K562 (cell line): ENCODE data around the gene LIN28B. TPM values are rescaled to one million over a fixed set of nuclear protein-coding genes. Genes with fewer than 3 reads are reported as not detected.
A peak's percentile ranks its signal among the peaks of the same experiment; 100 is the strongest.

ENCODE experiments used
- ATAC-seq: fragments of 200-7000 bp; cut with Tn5 transposase; 3 replicates; pipeline ENCODE4 v1.9.1; 2020; ENCODE audit warnings: moderate library complexity
- BruUV-seq: library from RNA; stranded (reverse); fragments of 400-500 nt; replicated peaks from 2 replicates; lab custom pipeline; 2021; lab: Mats Ljungman, UMichigan
- CTCF ChIA-PET: fragments of 300-600 bp; formaldehyde crosslinking; extraction: SDS; loops from one replicate; lab custom pipeline; 2021; ENCODE audit warnings: low intra/inter-chr PET ratio; lab: Yijun Ruan, JAX
- POLR2A ChIA-PET: fragments of 300-600, 350-650 bp; sonication (Branson Sonifier 250); formaldehyde crosslinking; extraction: SDS; loops from one replicate; lab custom pipeline; 2021; ENCODE audit warnings: antibody characterized with exemption, inconsistent platforms; lab: Yijun Ruan, JAX
- DNase-seq, 4 experiments: peaks; one replicate each; pipeline versions ENCODE4 v3.0.0 to v3.0.0-alpha.2; 2011 to 2018; ENCODE audit warnings: low spot score in 3 of 4, mixed read lengths in 3 of 4; ENCODE audit errors: extremely low read depth in 1 of 4
- FAIRE-seq: peaks from 2 replicates; lab custom pipeline; 2011; peaks lifted over from hg19 to GRCh38; lab: Jason Lieb, UNC
- H2AFZ ChIP-seq: 2 replicates; pipeline ENCODE4 v1.6.0; 2011; ENCODE audit warnings: low read depth, low read length, control low read depth, inconsistent platforms
- H3K27ac ChIP-seq: fragments of 200-600 bp; 3 replicates; pipeline ENCODE4 v1.8.0; 2011; ENCODE audit warnings: low read depth, mild to moderate bottlenecking, control low read depth, inconsistent platforms, low read length, moderate library complexity, mixed read lengths; ENCODE audit errors: extremely low read depth
- H3K27me3 ChIP-seq, 2 experiments: fragments of 300-600 bp in 1 of 2; 2 replicates in 1 of 2; 3 replicates in 1 of 2; pipeline versions ENCODE4 v1.6.0 to v1.8.0; 2011; ENCODE audit warnings: inconsistent platforms in 2 of 2, low read length in 2 of 2, mild to moderate bottlenecking in 1 of 2, mixed read lengths in 1 of 2, moderate library complexity in 1 of 2; ENCODE audit not compliant: control insufficient read depth in 2 of 2, insufficient read depth in 2 of 2
- H3K36me3 ChIP-seq: fragments of 300-600 bp; 3 replicates; pipeline ENCODE4 v1.8.0; 2011; ENCODE audit warnings: mild to moderate bottlenecking, low read length, inconsistent platforms; ENCODE audit not compliant: control insufficient read depth, insufficient read depth
- H3K4me1 ChIP-seq, 2 experiments: fragments of 200-600 bp in 1 of 2; replicated peaks in 1 of 2; 2 replicates in 1 of 2; 3 replicates in 1 of 2; pipeline versions ENCODE4 v1.5.1 to v1.8.0; 2011; ENCODE audit warnings: inconsistent platforms in 2 of 2, low read length in 2 of 2, mild to moderate bottlenecking in 1 of 2, mixed read lengths in 1 of 2, moderate library complexity in 1 of 2; ENCODE audit not compliant: control insufficient read depth in 2 of 2, insufficient read depth in 2 of 2
- H3K4me2 ChIP-seq: 2 replicates; pipeline ENCODE4 v1.6.1; 2011; ENCODE audit warnings: low read length, control low read depth, inconsistent platforms, mixed read lengths; ENCODE audit not compliant: insufficient read depth
- H3K4me3 ChIP-seq: fragments of 200-600 bp; sonication (generic), shearing (Covaris generic); 2 replicates; pipeline ENCODE4 v1.5.1; 2016; ENCODE audit warnings: control low read depth, inconsistent platforms
- H3K79me2 ChIP-seq: fragments of 200-600 bp; 3 replicates; pipeline ENCODE4 v1.8.0; 2011; ENCODE audit warnings: low read length, inconsistent platforms; ENCODE audit not compliant: control insufficient read depth, insufficient read depth
- H3K9ac ChIP-seq, 2 experiments: 2 replicates each; pipeline versions ENCODE4 v1.6.0 to v1.6.1; 2011; ENCODE audit warnings: low read depth in 2 of 2, low read length in 2 of 2, control low read depth in 1 of 2, inconsistent platforms in 1 of 2, mild to moderate bottlenecking in 1 of 2, mixed read lengths in 1 of 2; ENCODE audit not compliant: insufficient read depth in 1 of 2
- H3K9me1 ChIP-seq: one replicate; pipeline ENCODE4 v1.6.0; 2011; ENCODE audit warnings: inconsistent platforms, mild to moderate bottlenecking, low read length, moderate library complexity; ENCODE audit not compliant: control insufficient read depth, insufficient read depth
- H3K9me3 ChIP-seq: replicated peaks from 2 replicates; pipeline ENCODE4 v1.5.1; 2011; ENCODE audit warnings: low read depth, low read length, inconsistent platforms; ENCODE audit not compliant: control insufficient read depth, insufficient read depth
- H4K20me1 ChIP-seq: replicated peaks from 2 replicates; pipeline ENCODE4 v1.6.1; 2011; ENCODE audit warnings: low read length, inconsistent platforms, mixed read lengths; ENCODE audit not compliant: control insufficient read depth, insufficient read depth
- ADNP ChIP-seq: fragments of 200-800 bp; sonication (Bioruptor generic); IDR thresholded peaks from 2 replicates; pipeline ENCODE4 v1.6.1; 2016; ENCODE audit warnings: missing genetic modification characterization, missing compliant biosample characterization
- BACH1 ChIP-seq: fragments of 200-800 bp; sonication (Bioruptor generic); IDR thresholded peaks from 2 replicates; pipeline ENCODE4 v1.6.1; 2016; ENCODE audit warnings: missing genetic modification characterization, missing compliant biosample characterization
- BRF1 ChIP-seq: IDR thresholded peaks from 3 replicates; pipeline ENCODE4 v1.6.1; 2011; ENCODE audit warnings: borderline replicate concordance, mild to moderate bottlenecking; ENCODE audit not compliant: insufficient read length; ENCODE audit errors: extremely low read depth
- CBX1 ChIP-seq: sonication (generic); IDR thresholded peaks from 2 replicates; pipeline ENCODE4 v1.6.1; 2016; ENCODE audit warnings: antibody characterized with exemption, low read depth, mild to moderate bottlenecking
- CHD1 ChIP-seq: fragments of 200-600 bp; sonication (generic); IDR thresholded peaks from one replicate; pipeline ENCODE4 v1.6.1; 2012; ENCODE audit warnings: mild to moderate bottlenecking, moderate library complexity, low read length, inconsistent platforms
- DPF2 ChIP-seq: fragments of 450-650 bp; IDR thresholded peaks from 2 replicates; pipeline ENCODE4 v1.6.1; 2016
- EP300 ChIP-seq: IDR thresholded peaks from 2 replicates; pipeline ENCODE4 v1.6.1; 2012; ENCODE audit warnings: low read length, improper control_type of control experiment
- FOXA3 ChIP-seq, 2 experiments: fragments of 450-650 bp in 1 of 2; sonication (generic) in 1 of 2; formaldehyde crosslinking; IDR thresholded peaks in 1 of 2; conservative IDR thresholded peaks in 1 of 2; 2 replicates each; pipeline versions ENCODE4 v1.4.0 to v1.8.0; 2020 to 2022; ENCODE audit warnings: mild to moderate bottlenecking in 2 of 2, missing genetic modification reagents in 1 of 2
- GATA2 ChIP-seq: sonication (generic); formaldehyde crosslinking; IDR thresholded peaks from 2 replicates; pipeline ENCODE4 v1.4.0; 2020; ENCODE audit warnings: mild to moderate bottlenecking, missing genetic modification reagents
- JUN ChIP-seq, 2 experiments: sonication (generic) in 1 of 2; formaldehyde crosslinking in 1 of 2; IDR thresholded peaks; 2 replicates each; pipeline versions ENCODE4 v1.6.1 to v1.8.0; 2012 to 2022; ENCODE audit warnings: borderline replicate concordance in 2 of 2, mild to moderate bottlenecking in 2 of 2, improper control_type of control experiment in 1 of 2, low read depth in 1 of 2, low read length in 1 of 2, missing genetic modification reagents in 1 of 2
- KAT8 ChIP-seq: fragments of 450-650 bp; IDR thresholded peaks from 2 replicates; pipeline ENCODE4 v1.6.1; 2016; ENCODE audit warnings: low read depth, mild to moderate bottlenecking
- MLLT1 ChIP-seq, 2 experiments: fragments of 450-650 bp; IDR thresholded peaks; 2 replicates each; pipeline ENCODE4 v1.6.1; 2016
- NRF1 ChIP-seq, 2 experiments: fragments of 450-650 bp; IDR thresholded peaks in 1 of 2; conservative IDR thresholded peaks in 1 of 2; 2 replicates each; pipeline ENCODE4 v1.6.1; 2014; ENCODE audit warnings: mild to moderate bottlenecking in 2 of 2
- SAFB ChIP-seq: fragments of 200-400 bp; formaldehyde crosslinking; IDR thresholded peaks from 2 replicates; pipeline ENCODE4 v1.6.1; 2017; ENCODE audit warnings: low read depth, low read length, borderline replicate concordance
- TAL1 ChIP-seq: fragments of 450-650 bp; IDR thresholded peaks from 2 replicates; pipeline ENCODE4 v1.6.1; 2016; ENCODE audit warnings: mild to moderate bottlenecking
- ZNF224 ChIP-seq: sonication (generic); formaldehyde crosslinking; IDR thresholded peaks from 2 replicates; pipeline ENCODE4 v1.8.0; 2022; ENCODE audit warnings: mild to moderate bottlenecking, missing genetic modification reagents
- ZNF395 ChIP-seq: fragments of 200-800 bp; sonication (Bioruptor generic); IDR thresholded peaks from 2 replicates; pipeline ENCODE4 v1.6.1; 2017; ENCODE audit warnings: missing genetic modification characterization, missing compliant biosample characterization
- ZNF583 ChIP-seq: fragments of 250-450 bp; sonication (Bioruptor Pico); IDR thresholded peaks from 2 replicates; pipeline ENCODE4 v1.4.0; 2020
- ZNF717 ChIP-seq: fragments of 250-450 bp; sonication (Bioruptor Pico); IDR thresholded peaks from 2 replicates; pipeline ENCODE4 v1.5.0; 2021
- ZNF77 ChIP-seq: fragments of 250-450 bp; sonication (Bioruptor Pico); IDR thresholded peaks from 2 replicates; pipeline ENCODE4 v1.5.0; 2020
- WGBS: fragments of 100-300 bp; shearing (Covaris generic); methylation state at CpG from one replicate; pipeline ENCODE4 v1.1.6; 2016; ENCODE audit warnings: low coverage, mixed read lengths; ENCODE audit not compliant: insufficient coverage; ENCODE audit errors: missing lambda C conversion rate; 5-methylcytosine and 5-hydroxymethylcytosine counted together
- in situ Hi-C: fragments of 300-500 bp; cut with MboI; formaldehyde crosslinking; loops from 4 replicates; pipeline ENCODE4 v1.15.0; 2018; ENCODE audit warnings: inconsistent platforms, mixed read lengths
- intact Hi-C: fragments of 100-400 bp; cut with micrococcal nuclease; formaldehyde crosslinking; loops from 2 replicates; pipeline ENCODE4 v1.14.2; 2022
- polyA plus RNA-seq, 8 experiments: library from polyadenylated mRNA; depleted of rRNA in 4 of 8; stranded (reverse) in 5 of 8; unstranded in 3 of 8; fragments of >200 nt; fragmentation: Nextera tagmentation in 2 of 8; fragmentation: Illumina TruSeq in 1 of 8; extraction: Ambion mirVana in 2 of 8; extraction: Trizol in 1 of 8; gene quantifications; 2 replicates each; pipeline versions ENCODE4 v1.2.1 to v1.2.3, GENCODE V29; 2011 to 2014; ENCODE audit warnings: inconsistent platforms in 1 of 8, missing spikeins in 1 of 8
- total RNA-seq, 7 experiments: library from RNA; depleted of rRNA in 6 of 7; stranded (reverse); fragments of >200 nt in 6 of 7; fragmentation: Illumina TruSeq in 2 of 7; extraction: Trizol in 2 of 7; gene quantifications; 2 replicates each; pipeline versions ENCODE4 v1.2.1 to v1.2.3, GENCODE V29; 2011 to 2021; ENCODE audit warnings: low replicate concordance in 1 of 7

Gene LIN28B
- total and polyA plus RNA-seq, 9 of the 15 experiments (the other 6 are each of a cell fraction or from before 2014, with no cell fraction given) = 20.9 to 77.3 (median 42.1) TPM

GRCh38 chr6:104969785-104970581, 13.1 kb downstream of the LIN28B start (continued):
- TF ChIP-seq JUN (IDR thresholded peaks at IDR 0.05; ENCODE audit: borderline replicate concordance, low read depth, low read length) (no peak), JUN (CRISPR knock-in tag; IDR thresholded peaks at IDR 0.05; ENCODE audit: borderline replicate concordance) (no peak), SAFB (no peak), BACH1 (tag) (no peak), GATA2 (CRISPR knock-in tag) (no peak), CBX1 (no peak), ADNP (tag) (no peak), DPF2 (no peak), BRF1 (no peak), ZNF224 (CRISPR knock-in tag) (no peak)

- H3K36me3 ChIP-seq = peaks cover 20% of the 10 kb centered on the region
- peaks cover 90% of the 10 kb centered on the region for H3K79me2 ChIP-seq
- no TSS peak for BruUV-seq
- in situ Hi-C loops (no loop called here), intact Hi-C loops (loop anchor here (2.0 kb wide), 1 partner anchor 17 kb away; the partner anchor contains the start of gene LIN28B)
- H3K9ac ChIP-seq = no peak overlapping the region; a peak in 1 of 4 replicates
- H3K9me3 ChIP-seq = no peaks in the 10 kb centered on the region
- H3K9me1 ChIP-seq = no peaks in the 10 kb centered on the region
- no peaks in the 10 kb centered on the region for H4K20me1 ChIP-seq
- peaks cover 0 to 13% of the 10 kb centered on the region in 2 experiments; a peak in 1 of 5 replicates for H3K4me1 ChIP-seq
- no peak overlapping the region for H3K4me3 ChIP-seq
- POLR2A ChIA-PET = interaction anchor here (1.0 kb wide), 1 partner anchor 7 kb away, joined by 3 read pairs; no protein-coding TSS in a partner anchor
- WGBS = 2% methylated on average over 3 of the region's 3 CpGs
- peak; percentile 74 for FAIRE-seq
- no peaks in the 10 kb centered on the region for H3K27me3 ChIP-seq
- H3K27ac ChIP-seq = peak overlapping the region; percentile 45; the same call in 2 of the 3 replicates
- peak; percentile 67 for ATAC-seq
- peak in 2 of 4 experiments; percentile 56 to 68 for DNase-seq
- CTCF ChIA-PET = no interaction called here
- H2AFZ ChIP-seq = no peak overlapping the region
- peak overlapping the region; percentile 50; the same call in 1 of the 2 replicates for H3K4me2 ChIP-seq
- TF ChIP-seq ZNF583 (CRISPR knock-in tag) = no peak
- no peak for TF ChIP-seq NRF1 (conservative IDR thresholded peaks at IDR 0.05 in 1 of 2, IDR thresholded peaks at IDR 0.05 in 1 of 2)
- TF ChIP-seq ZNF77 (CRISPR knock-in tag) = no peak
- TF ChIP-seq CHD1 = no peak
- no peak for TF ChIP-seq FOXA3 (CRISPR knock-in tag; conservative IDR thresholded peaks at IDR 0.05 in 1 of 2, IDR thresholded peaks at IDR 0.05 in 1 of 2)
- TF ChIP-seq MLLT1 (IDR thresholded peaks at IDR 0.05) = no peak
- TF ChIP-seq EP300 = peak; percentile 47; the same call in 1 of the 2 replicates
- TF ChIP-seq ZNF395 (CRISPR knock-in tag) = no peak
- no peak for TF ChIP-seq ZNF717 (CRISPR knock-in tag)
- TF ChIP-seq KAT8 = no peak
- peak; percentile 26; the same call in 1 of the 2 replicates for TF ChIP-seq TAL1
Observed at GRCh38 chr6:104973404-104973803, 16.5 kb downstream of the LIN28B start.
